Inferior parietal cortex (tissue), 1 donor: Measurements from ENCODE around the gene DET1.
"Not testable (repeated sequence)": the region's sequence is repeated elsewhere in the genome, so short reads cannot be mapped to it uniquely, and the experiment has no call there.

Experiments used
- DNase-seq: peaks from one replicate; pipeline ENCODE4 v3.0.0-alpha.2; 2016; ENCODE audit errors: extremely low spot score

The DET1 gene

DNA sequence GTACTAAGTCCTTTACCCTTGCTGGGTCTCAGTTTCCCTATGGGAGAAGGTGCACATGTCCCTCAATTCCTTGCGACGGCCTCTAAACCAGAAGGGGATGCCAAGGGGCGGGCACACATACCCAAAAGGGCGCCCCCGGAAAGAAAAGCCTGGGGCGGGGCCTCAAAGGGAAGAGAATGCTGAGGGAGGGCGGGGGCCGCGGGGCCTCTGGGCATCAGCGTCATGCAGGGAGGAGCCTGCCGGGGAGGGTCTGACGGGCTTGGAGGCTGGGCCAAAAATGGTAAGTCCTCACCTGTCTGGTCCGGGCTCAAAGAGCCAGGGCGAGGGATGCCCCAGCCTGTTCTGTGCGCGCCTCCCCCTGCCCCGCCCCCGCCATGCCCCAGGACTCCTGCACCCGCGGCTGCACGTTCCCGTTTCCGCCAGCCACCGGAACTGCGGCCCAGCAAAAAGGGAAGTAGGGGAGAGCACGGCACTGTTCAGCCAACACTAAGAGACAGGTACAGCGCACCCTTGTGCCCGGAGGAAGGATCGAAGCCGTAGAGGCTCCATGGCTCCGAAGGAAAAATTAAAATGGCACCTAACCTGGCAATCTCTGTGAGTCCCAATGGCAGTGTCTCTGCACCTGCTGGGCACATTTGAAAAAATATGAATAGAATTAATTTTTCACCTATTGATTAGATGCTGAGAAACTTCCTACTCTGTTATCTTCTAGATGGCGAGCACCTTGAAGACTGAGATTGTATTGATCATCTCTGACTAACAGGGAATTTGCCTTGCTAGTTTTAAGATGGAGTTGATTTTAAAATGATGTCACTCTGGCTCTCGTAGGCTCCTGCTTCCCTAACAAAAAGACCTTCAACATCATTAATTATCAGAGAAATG lies at the start of gene DET1:
DET1 (minus strand) TSS at position 434 of the 882 bp plus-strand sequence. CDS start 14,976 bp downstream, outside the sequence.
- peak; percentile 96 for DNase-seq

DNA sequence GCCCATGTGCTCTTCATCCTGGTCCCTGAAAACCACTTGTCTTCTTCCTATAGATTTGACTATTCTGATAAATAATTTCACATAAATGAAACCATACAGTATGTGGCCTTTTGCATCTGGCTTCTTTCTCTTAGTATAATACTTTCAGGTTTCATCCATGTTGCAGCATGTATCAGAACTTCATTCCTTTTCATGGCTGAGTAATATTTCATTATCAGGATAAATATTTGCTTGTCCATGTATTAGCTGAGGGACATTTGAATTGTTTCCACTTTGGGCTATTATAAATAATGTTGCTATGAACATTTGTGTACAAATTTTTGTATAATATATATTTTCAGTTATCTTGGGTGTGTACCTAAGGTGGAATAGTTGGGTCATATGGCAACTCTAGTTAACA lies 44.9 kb upstream of the DET1 start:
- DNase-seq: no peak

DNA sequence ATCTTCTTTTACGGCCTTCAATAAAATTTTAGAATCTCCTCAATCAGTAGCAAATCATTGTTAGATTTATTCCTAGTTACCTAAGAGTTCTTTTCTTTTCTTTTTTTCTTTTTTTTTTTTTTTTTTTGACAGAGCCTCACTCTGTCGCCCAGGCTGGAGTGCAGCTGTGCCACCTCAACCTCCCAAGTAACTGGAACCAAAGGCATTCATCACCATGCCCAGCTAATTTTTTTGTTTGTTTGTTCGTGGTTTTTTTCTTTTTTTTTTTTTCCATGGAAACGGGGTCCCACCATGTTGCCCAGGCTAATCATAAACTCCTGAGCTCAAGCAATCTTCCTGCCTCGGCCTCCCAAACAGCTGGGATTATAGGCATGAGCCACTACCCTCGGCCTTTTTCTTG lies 44.3 kb upstream of the DET1 start:
- DNase-seq: no peak

DNA sequence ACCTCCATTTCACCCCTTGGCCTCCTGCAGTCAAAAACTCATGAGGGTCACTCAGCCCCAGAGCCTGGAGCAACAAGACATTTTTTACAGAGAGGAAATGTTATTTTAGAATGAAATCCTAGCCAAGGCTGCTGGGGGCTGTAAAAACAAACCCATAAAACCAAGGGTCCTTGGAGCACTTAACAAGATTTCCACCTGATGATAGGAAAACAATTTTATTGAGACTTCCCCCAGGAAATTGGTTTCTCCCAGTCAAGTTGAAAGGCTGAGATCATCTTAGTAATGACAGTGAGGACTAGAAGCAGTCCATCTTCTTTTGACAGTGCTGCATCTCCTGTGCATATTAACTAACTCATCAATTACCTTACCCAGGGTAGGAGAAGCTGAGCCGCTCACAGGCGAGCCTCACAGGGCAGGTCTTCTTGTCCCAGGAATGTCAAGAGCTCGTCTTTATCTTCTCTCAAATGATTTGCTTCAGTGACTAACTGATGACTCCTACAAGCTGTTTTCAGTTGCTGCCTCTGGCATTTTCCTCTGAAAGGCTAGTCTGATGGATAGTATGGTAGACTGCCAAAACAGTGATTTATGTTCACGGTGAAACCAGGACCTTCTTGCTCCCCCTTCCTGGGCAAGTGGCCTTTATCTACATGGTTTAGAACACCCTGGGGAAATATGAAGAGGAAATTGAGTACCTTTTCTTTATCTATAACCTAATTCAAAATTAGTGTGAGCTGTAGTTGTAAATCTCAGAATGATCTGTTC lies 40.1 kb upstream of the DET1 start:
- DNase-seq: no peak

DNA sequence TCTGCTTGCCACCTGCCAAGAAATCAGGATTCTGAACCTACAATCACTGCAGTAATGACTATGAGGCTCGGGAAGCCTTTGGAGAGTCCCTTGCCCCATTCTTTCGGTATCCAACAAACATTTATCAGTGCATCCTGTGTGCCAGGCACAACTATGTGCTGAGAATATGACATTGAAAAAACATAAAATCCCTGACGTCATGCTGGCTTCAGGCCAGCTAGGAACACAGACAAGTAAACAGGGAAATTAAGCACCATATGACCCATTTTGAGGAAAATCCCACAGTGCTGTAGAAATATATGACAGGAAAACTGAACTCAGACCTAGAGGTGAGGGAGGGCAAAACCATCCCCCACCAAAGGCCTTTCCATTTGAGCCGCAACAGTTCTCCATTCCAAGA lies 34.1 kb upstream of the DET1 start:
- no peak for DNase-seq

DNA sequence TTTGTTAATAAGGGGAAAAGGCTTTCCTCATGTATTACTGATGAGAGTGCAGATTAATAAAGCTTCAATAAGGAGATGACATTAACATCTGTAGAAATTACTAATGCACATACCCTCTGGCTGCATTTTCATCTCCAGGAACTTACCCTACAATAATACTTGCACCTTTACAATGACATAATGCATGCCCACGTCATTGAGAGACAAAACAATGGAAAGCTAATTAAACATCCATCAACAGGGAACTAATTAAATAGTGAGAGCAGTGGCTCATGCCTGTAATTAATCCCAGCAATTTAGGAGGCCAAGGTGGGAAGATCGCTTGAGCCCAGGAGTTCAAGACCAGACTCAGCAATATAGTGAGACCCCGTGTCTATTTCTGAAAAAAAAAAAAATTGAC lies 32.8 kb upstream of the DET1 start:
- DNase-seq: no peak

DNA sequence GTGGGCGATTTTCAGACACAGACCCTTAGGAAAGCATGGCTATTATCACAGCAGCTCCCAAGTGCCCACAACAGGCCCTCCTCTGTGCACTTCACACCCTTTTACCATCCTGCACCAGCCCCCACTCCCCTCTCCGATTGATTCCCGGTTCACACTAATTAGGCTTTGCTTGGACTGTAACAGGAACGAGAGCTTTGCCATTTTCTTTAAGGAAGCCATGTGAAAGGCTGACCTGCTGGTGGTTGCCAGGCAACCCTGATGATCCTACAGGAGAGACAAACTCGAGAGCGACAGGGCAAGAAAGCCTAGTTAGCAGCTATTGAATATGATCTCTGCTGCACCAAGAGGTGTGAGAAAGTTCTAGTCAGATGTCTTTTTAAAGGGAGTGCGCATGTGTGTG lies 28.2 kb upstream of the DET1 start:
- DNase-seq: no peak

DNA sequence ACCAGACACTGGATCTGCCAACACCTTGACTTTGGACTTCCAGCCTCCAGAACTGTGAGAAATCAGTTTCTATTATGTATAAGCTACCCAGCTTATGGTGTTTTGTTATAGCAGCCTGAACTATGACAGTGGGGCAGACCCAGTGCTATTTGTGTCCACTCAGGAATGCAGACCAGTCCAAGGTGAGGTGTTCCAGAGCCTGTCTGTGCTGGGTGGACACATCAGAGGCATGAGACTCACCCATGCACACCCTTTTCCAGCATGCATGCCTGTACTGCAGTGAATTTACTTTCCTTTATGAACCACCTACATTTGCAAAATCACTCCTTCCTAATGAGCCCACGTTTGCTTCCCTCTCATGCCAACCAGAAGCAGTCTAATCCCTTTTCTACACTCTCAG lies 27.6 kb upstream of the DET1 start:
- no peak for DNase-seq

DNA sequence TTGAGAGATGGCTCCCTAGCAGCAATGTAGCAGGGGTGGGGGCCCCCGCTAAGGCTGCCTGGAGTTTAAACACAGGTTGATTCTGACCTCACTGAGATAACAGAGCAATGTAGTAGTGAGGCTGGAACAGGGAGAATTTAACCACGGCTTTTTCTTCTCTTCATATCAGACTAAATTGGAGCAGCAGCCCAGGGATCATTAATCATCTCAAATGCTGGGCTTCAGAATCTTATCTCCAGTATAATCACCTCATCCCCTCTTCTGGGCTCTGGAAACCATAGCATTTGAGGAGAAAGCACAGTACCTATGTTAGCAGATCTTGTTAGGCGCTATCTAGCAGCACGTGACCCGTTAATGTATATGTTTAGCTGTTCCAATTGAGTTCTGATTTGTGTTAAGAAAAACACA lies 25.4 kb upstream of the DET1 start:
- DNase-seq: no peak

DNA sequence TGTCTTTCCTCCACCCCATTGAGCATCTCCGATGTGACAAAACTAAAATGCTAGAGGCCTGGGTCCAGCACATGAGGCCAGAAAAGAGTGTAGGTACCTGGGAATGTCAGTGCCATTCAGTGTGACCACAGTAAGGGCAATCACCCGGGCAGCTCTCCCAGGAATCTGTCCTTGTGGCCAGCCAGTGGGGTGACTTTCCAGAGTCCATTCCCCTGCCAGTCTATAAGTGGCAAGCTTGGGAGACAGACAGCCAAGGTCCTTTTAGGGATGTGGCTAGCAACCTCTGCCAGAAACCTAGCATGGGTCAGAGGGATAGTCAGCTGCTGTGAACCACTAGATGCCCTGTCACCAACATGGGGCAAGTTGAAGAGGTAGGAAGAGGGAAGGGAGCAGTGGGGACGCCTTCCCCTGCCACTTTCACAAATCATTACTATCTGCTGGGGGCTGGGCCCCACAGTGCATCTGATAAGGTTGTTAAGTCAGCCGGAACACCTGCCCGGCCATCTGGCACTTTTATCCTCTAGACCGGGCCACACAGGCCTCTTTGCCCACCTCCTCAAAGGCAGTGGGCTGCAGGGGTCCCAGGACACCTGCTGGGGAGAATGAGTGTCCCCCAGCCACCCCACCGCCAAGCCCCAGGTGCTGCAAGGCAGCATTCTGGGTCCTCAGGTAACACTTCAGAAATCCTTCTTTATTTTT lies 24.8 kb upstream of the DET1 start:
- DNase-seq: no peak

DNA sequence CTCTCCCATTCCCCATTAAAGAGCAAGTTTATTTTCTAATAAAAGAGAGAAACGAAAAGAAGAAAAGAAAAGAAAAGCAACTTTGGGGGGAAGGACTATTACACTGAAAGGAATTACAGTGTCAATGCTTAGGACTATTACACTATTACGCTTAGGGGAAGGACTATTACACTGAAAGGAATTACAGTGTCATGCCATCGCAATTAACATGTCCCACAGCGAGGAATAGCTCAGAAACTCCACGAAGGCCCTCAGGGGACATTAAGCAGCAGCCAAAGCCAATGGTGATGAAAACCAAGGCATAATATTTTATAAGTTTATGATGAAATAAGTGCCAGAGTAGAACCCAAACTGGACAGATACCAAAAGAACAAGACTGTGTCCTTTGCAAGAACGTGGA lies 22.1 kb upstream of the DET1 start:
- no peak for DNase-seq

DNA sequence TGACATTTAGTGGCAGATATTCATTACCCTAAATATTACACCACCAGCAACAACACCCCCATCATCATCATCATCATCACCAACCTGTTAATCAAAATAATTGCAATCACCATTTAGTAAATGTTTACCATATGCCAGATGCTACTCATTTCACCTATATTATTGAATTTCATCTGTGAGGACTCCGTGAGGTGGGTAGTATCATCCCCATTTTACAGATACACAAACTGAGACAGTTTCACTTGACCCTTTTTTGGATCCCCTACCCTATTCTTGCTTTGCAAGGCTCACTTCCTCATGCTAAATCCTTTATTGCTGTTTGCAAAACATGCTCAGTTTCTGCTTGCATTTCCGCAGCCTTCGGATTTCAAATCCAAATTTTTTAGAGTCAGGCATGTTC lies 18.3 kb upstream of the DET1 start:
- no peak for DNase-seq

DNA sequence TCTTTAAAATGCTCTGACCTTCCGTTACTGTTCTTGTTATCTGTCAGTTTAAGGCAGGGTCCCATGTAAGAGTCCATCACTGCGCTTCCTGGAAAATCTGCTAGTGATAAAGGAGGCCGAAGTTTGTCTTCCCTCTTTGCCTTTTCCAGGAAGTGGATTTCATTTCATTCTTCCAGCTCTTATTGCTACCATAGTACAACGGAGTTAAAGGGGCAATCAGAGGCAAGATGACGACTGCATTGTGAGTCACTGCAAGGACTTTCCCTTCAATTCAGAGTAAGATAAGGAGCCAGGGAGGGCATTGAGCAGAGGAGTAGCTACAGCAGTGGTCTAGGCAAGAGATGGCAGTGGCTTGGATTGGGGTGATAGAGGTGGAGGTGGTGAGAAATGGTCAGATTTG lies 17.2 kb upstream of the DET1 start:
- no peak for DNase-seq

DNA sequence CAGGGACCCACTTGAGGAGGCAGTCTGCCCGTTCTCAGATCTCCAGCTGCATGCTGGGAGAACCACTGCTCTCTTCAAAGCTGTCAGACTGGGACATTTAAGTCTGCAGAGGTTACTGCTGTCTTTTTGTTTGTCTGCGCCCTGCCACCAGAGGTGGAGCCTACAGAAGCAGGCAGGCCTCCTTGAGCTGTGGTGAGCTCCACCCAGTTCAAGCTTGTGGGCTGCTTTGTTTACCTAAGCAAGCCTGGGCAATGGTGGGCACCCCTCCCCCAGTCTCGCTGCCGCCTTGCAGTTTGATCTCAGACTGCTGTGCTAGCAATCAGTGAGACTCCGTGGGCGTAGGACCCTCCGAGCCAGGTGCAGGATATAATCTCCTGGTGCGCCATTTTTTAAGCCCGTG lies 13.1 kb upstream of the DET1 start:
- not testable (repeated sequence) for DNase-seq

DNA sequence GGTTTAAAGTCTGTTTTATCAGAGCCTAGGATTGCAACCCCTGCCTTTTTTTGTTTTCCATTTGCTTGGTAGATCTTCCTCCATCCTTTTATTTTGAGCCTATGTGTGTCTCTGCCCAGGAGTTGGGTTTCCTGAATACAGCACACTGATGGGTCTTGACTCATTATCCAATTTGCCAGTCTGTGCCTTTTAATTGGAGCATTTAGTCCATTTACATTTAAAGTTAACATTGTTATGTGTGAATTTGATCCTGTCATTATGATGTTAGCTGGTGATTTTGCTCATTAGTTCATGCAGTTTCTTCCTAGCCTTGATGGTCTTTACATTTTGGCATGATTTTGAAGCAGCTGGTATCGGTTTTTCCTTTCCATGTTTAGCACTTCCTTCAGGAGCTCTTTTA lies 11.5 kb upstream of the DET1 start:
- DNase-seq: not testable (repeated sequence)

DNA sequence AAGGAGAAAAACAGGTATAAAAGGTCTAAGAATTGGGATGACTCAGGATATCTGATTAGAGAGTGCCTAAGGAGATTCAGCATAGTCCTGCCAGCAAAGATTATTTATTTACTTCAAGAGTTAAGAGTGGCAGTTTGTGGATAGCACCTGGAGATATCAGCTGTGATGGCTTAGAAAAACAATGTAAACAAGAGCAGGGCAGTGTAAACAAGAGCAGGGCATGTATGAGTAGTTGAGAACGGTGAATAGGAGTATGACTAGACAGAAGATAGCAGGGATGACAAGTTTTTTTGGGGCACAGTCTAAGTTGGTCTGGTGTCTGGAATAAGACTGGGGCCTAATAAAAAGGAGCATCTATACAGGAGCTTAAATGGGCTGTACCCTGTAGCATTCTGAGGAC lies 1.5 kb upstream of the DET1 start:
- DNase-seq: not testable (repeated sequence)

DNA sequence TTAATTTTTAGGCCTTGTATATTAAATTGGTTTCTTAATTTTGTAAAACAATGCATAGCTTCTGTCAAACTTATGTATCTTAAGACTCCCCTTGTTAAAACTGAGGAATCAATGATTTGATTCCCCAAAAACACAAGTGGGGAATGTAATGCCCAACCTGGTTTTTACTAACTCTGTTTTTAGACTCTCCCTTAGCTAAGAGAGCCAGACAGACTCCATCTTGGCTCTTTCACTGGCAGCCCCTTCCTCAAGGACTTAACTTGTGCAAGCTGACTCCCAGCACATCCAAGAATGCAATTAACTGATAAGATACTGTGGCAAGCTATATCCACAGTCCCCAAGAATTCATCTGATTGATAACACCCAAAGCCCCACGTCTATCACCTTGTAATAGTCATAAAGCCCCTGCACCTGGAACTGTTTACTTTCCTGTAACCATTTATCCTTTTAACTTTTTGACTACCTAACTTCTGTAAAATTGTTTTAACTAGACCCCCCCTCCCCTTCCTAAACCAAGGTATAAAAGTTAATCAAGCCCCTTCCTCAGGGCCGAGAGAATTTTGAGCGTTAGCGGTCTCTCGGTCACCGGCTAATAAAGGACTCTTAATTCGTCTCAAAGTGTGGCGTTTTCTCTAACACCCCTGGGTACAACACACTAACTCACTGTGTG lies 768 bp downstream of the DET1 start:
- not testable (repeated sequence) for DNase-seq

DNA sequence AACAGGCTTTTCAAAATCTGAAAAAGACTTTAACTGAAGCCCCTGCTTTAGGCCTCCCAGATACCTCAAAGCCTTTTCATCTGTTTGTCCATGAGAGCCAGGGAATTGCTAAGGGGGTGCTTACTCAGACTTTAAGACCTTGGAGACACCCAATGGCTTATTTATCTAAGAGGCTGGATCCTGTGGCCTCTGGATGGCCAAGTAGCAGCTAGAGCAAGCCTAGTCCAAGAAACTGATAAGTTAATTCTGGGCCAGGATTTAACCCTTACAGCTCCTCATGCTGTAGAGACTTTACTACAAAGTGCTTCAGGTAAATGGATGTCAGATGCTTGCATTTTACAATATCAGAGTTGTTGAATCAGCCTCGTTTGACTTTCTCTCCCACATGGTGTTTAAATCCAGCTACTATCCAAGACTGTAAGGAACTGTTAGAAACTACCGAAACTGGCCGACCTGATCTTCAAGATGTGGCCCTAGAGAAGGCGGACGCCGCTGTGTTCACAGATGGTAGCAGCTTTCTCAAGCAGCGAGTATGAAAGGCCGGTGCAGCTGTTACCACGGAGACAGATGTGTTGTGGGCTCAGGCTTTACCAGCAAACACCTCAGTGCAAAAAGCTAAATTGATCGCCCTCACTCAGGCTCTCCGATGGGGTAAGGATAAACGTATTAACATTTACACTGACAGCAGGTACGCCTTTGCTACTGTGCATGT lies 3.3 kb downstream of the DET1 start:
- no peak for DNase-seq

DNA sequence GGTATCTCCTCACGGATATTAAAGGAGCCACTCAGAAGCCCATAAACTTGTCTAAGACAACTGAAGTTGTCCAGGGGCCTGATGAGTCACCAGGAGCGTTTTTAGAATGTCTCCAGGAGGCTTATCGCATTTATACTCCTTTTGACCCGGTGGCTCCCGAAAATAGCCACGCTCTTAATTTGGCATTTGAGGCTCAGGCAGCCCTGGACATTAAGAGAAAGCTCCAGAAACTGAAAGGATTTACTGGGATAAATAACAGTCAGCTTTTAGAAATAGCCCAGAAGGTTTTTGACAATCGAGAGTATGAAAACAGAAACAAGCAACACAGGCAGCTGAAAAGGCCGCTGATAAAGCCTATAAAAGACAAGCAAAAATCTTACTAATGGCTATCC lies 4.1 kb downstream of the DET1 start:
- DNase-seq: no peak

DNA sequence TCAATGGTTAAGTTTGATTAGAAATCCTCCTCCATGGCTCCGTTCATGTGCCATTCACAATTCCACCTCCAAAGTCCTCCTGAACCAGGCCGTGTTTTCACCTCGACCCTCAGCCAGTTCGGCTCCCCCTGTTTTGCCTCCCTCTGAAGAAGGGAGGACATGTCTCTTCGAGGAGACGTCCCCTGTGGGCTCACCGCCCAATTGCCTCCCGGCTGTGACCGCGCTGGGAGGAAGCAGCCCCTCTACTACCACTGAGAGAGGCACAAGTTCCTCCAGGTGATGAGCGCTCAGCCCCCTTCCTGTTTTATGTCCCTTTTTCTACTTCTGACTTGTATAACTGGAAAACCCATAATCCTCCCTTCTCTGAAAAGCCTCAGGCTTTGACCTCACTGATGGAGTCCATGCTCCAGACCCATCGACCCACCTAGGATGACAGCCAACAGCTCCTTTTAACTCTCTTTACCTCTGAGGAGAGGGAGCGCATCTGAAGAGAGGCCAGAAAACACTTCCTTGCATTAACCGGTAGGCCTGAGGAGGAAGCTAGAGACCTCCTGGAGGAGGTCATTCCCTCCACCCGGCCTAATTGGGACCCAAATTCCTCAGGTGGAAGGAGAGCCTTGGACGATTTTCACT lies 4.7 kb downstream of the DET1 start:
- no peak for DNase-seq

DNA sequence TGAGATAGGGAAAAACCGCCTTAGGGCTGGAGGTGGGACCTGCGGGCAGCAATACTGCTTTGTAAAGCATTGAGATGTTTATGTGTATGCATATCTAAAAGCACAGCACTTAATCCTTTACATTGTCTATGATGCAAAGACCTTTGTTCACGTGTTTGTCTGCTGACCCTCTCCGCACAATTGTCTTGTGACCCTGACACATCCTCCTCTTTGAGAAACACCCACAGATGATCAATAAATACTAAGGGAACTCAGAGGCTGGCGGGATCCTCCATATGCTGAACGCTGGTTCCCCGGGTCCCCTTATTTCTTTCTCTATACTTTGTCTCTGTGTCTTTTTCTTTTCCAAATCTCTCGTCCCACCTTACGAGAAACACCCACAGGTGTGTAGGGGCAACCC lies 5.4 kb downstream of the DET1 start:
- DNase-seq: not testable (repeated sequence)
